GM10266 (cell line): ENCODE data around the gene KBTBD6.

Experiments used
- DNase-seq: peaks from one replicate; pipeline ENCODE4 v3.0.0; 2012; ENCODE audit errors: extremely low spot score
- CTCF ChIP-seq: IDR thresholded peaks from 2 replicates; pipeline ENCODE4 v1.5.1; 2012; ENCODE audit warnings: mild to moderate bottlenecking, low read depth; ENCODE audit not compliant: control insufficient read depth, insufficient read depth; ENCODE audit errors: missing control alignments

The KBTBD6 gene

DNA sequence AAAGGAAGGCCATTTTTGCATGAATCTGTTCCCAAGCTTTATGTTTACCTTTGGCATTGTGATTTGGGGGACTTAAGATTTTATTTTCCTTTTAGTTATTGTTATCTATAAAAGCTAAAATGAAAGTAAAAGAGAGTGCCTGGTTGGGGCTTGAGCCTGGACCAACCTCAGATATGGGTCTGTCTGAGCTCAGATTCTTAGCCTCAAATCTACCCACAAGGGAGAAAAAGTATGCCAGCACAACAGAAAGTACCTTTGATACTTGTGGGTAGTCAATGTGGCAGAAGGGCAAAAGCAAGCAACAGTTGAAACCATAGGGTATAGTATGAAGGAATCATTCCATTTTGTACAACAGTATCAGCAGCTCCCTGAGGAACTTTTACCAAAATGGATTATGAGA is 26.6 kb upstream of the KBTBD6 start:
- TF ChIP-seq CTCF: no peak
- no peak for DNase-seq

DNA sequence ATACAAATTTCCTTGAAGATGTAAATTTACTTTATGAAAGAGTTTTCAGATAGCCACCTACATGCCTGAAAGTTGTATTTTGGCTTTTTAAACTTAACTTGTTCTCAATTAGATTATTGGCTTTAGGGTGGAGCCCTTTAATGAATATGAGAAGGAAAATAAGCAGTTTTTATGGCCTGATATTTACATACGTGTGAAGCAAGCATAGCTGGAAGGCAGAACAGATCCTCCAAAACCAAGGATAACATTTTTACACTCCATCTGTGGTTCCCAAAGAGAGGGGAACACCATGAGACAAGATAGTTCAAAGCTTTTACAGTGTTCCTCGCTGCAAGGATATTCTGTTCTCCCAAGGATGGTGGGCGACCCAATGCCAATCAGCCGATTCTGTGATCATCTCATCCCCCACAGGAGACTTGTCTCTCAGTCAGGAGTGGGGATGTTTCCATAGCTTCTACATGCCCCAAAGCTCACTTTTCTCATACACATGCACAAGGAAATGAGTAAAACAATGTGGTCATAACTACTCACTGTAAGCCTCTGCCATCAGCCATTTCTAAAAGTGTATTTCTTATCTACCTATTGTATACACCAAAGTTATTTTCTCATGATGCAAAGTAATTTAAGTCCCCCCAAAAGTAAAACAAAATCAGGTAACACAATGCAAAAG is 24.6 kb upstream of the KBTBD6 start:
- no peak for DNase-seq
- TF ChIP-seq CTCF: no peak

- DNase-seq: no peak
- no peak for TF ChIP-seq CTCF
Observed at GRCh38 chr13:41156620-41157019, 24.0 kb upstream of the KBTBD6 start.

GRCh38 chr13:41154042-41154441 is 21.4 kb upstream of the KBTBD6 start:
- TF ChIP-seq CTCF: no peak
- DNase-seq: no peak

DNA sequence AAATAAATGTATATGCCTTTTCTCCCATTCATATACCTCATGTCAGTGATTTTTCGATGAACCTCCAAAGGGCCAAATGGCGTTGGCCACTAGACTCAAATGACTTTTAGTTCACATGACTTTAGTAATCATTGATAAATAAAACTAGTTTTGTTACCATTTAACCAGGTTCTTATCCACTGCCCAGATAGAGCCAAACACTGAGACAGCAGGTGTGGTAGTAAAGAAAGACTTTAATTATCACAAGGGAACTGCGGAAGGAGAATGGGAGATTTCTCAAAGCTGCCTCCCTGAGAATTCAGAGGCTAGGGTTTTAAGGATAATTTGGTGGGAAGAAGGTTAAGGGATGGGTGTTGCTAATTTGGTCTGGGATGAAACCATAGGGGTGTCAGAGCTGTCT is 19.4 kb upstream of the KBTBD6 start:
- no peak for TF ChIP-seq CTCF
- no peak for DNase-seq

DNA sequence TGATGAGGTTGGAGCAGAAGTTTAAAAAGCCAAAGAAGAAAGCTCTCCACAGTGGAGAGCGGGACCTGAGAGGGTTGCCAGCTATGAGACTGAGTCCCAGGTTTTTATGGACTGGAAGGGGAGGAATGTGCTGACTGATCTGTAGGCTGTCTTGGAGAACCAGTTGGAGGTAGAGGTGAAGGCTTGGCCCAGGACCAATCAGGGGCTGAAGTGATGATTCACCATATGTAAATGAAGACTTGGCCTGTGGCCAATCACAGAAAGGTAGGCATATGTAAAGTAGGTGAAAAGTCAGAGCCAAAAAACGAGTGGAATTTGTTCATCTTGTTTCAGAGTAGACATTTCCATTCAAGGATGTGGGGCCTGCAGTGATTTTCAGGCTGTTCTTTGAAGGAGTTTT is 17.5 kb upstream of the KBTBD6 start:
- TF ChIP-seq CTCF: no peak
- no peak for DNase-seq

DNA sequence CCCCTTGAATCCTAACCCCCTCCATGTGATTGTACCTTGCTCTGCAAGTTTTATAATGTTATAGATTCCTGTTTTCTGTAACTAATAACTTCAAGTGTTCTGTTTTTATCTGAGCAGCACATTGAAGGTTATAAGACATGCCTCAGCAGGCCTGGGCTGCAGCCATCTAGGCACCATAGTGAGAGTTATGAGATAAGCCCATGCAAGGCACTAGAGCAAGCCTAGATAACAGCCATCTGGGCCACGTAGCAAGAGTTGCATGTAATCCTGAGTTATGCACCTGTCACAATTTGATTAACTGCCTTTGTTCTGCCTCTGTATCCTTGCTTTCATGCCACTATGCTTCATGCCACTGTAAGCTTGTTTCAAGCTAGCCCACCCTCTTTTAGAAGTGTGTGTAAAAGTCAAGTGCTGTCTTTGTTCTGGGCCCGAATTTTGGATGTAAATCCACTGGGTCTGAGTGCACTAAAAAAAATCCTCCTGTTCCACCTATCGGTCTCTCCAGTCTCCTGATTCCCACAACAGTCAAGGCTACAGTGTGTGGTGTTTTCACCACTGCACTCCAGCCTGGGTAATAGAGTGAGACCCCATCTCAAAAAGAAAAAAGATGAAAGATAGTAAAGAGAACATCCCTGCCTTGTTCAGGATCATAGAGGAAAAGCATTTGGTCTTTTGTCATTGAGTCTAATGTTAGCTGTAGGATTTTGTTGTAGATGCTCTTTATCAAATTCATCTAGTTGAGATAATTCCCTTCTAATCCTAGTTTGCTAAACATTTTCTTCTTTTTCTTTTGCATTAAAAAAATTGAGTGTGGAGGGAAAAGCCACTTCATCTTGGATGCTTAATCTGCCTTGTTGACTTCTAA is 16.0 kb upstream of the KBTBD6 start:
- no peak for DNase-seq
- no peak for TF ChIP-seq CTCF
